ENCODE data around the gene PKD1.

Gene PKD1

DNA sequence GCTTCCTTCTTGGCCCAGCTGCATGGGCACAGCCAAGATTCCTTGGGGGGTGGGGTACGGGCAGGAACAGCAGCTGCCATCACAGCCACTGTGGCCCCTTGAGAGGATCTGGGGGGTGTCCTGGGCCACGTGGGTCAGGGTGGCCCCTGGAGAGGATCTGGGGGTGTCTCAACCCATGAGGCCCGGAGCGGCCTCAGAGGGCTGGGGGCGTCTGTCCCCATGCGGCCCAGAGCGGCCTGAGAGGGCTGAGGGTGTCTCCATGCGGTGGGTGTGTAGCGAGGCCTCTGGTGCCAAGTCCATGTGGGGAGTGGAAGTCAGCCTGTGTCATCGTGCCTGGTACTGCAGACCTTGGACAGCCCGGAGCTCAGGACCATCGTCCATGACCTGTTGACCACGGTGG is 74.2 kb downstream of the PKD1 start:
- H3K4me3 ChIP-seq (replicated peaks; ENCODE audit: low read depth, low read length), result no peak overlapping the region
- TF ChIP-seq, protein P1, sequence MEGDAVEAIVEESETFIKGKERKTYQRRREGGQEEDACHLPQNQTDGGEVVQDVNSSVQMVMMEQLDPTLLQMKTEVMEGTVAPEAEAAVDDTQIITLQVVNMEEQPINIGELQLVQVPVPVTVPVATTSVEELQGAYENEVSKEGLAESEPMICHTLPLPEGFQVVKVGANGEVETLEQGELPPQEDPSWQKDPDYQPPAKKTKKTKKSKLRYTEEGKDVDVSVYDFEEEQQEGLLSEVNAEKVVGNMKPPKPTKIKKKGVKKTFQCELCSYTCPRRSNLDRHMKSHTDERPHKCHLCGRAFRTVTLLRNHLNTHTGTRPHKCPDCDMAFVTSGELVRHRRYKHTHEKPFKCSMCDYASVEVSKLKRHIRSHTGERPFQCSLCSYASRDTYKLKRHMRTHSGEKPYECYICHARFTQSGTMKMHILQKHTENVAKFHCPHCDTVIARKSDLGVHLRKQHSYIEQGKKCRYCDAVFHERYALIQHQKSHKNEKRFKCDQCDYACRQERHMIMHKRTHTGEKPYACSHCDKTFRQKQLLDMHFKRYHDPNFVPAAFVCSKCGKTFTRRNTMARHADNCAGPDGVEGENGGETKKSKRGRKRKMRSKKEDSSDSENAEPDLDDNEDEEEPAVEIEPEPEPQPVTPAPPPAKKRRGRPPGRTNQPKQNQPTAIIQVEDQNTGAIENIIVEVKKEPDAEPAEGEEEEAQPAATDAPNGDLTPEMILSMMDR (IDR thresholded peaks at IDR 0.05; ENCODE audit: low read depth, low read length, missing control alignments), result no peak
- DNase-seq (ENCODE audit: extremely low read depth, low read depth), result no peak

DNA sequence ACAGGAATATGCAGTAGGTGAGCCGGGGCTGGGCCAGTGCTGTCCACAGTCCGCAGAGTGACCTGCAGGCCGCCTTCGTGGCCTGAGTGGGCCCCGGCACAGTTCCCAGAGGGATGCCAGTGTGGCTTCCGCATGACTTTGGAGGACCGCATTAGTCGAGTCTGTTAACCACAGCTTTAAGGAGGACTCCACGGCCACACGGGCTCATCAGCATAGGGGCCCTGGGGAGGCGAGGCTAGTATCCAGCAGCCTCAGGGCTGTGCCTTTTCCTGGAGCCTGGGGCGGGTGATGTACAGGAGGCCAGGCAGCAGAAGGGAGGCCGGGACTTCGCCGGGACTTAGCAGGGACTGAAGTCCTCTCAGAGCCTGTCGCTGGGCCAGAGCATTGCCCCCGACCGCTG is 74.7 kb downstream of the PKD1 start:
- TF ChIP-seq, protein P1 (IDR thresholded peaks at IDR 0.05; ENCODE audit: low read depth, low read length, missing control alignments), result no peak
- no peak overlapping the region for H3K4me3 ChIP-seq (replicated peaks; ENCODE audit: low read depth, low read length)
- no peak for DNase-seq (ENCODE audit: extremely low read depth, low read depth)

DNA sequence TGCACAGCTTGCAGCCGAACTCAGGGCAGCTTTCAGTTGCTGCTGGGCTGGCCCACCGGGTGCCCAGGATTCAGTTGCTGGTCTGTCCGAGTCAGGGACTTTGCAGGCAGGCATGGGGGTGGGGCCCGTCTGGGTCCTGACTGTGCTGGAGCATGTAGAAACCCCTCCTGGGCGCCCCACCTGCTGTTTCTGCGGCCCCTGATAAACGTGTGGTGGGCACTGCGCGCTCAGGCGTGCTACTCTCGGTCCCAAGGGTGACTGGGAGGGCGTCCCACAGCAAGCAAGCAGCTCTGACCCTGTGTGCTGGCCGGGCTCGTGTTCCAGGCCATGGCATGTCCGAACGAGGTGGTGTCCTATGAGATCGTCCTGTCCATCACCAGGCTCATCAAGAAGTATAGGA is 75.4 kb downstream of the PKD1 start:
- no peak overlapping the region for H3K4me3 ChIP-seq (replicated peaks; ENCODE audit: low read depth, low read length)
- DNase-seq (ENCODE audit: extremely low read depth, low read depth), result no peak
- TF ChIP-seq, protein P1 (IDR thresholded peaks at IDR 0.05; ENCODE audit: low read depth, low read length, missing control alignments), result no peak

DNA sequence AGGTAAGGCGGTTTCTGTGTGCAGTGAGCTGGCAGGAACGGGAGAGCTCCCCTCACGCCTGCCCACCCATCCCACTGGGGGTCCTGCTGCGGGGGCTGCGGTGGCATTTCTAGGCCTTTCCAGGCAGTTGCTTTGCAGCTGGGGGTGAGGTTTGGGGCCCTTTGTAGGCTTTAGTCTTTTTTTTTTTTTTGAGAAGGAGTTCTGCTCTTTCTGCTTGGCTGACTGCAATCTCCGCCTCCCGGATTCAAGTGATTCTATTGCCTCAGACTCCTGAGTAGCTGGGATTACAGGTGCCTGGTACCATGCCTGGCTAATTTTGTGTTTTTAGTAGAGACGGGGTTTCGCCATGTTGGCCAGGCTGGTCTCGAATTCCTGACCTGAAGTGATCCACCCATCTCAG is 76.8 kb downstream of the PKD1 start:
- TF ChIP-seq, protein P1 (IDR thresholded peaks at IDR 0.05; ENCODE audit: low read depth, low read length, missing control alignments), result no peak
- no peak overlapping the region for H3K4me3 ChIP-seq (replicated peaks; ENCODE audit: low read depth, low read length)

DNA sequence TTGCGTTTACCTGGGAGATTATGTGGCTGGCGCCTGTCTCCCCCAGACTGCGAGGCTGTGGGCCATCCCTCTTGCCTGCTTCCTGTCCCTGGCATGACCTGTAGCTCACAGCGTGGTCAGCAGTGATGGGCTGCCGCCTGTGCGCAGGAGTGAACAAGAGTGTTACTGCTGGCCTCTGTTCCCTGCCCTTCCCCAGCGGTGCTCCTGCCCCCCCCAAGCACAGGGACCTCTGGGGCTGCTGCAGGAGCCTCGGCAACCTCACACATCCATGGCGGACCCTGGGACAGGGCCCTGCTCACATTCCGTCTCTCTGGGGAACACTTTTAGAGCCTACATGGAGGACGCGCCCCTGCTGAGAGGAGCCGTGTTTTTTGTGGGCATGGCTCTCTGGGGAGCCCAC is 77.3 kb downstream of the PKD1 start:
- DNase-seq (ENCODE audit: extremely low read depth, low read depth), result no peak
- TF ChIP-seq, protein P1 (IDR thresholded peaks at IDR 0.05; ENCODE audit: low read depth, low read length, missing control alignments), result no peak
- H3K4me3 ChIP-seq (replicated peaks; ENCODE audit: low read depth, low read length), result no peak overlapping the region

More for the DNA sequence above, 76.8 kb downstream of the PKD1 start:
- no peak for DNase-seq (ENCODE audit: extremely low read depth, low read depth)

DNA sequence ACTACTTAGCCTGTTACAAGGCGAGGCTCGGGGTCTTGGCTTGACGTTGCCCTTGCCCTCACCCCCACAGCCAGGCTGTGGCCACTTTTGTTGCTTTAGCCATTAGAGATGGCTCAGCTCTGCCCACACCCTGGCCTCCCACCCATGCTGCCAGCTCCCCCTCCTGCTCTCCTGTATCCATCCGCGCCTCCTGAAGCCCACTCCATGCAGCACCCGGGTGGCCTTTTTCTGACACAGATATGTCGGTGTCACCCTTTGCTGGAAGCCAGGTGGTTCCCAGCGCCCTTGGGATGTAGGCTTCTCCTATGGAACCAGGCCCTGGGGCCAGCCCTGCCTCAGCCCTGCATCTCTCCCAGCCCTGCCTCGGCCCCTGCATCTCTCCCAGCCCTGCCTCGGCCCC is 78.3 kb downstream of the PKD1 start:
- TF ChIP-seq, protein P1 (IDR thresholded peaks at IDR 0.05; ENCODE audit: low read depth, low read length, missing control alignments), result no peak
- no peak for DNase-seq (ENCODE audit: extremely low read depth, low read depth)
- no peak overlapping the region for H3K4me3 ChIP-seq (replicated peaks; ENCODE audit: low read depth, low read length)

DNA sequence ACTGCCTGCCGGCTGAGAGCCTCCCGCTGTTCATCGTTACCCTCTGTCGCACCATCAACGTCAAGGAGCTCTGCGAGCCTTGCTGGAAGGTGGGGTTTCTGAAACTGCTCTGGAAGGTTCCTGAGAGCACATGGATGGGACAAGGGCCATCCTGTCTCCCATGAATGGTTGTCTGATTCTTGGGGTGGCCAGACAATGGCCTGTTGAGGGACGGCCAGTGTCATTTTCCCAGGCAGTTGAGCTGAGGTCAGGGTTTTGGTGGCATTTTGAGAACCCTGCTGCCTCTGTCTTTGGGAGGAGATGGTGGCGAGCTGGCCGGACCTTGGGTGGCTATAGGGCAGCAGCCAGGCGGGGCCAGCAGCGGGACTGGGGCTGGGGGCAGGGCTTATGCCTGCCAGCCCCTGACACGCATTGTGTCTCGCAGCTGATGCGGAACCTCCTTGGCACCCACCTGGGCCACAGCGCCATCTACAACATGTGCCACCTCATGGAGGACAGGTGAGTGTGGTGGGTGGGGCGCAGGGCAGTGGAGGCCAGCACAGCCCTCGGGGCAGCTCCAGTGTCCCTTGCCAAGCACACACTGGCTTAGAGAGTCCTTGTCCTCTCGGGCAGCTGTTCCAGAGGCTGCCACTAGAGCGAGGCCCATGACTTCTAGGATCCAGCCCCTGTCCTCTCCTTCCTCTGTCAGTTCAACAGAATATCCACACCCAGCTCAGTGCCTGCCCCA is 78.9 kb downstream of the PKD1 start:
- no peak for DNase-seq (ENCODE audit: extremely low read depth, low read depth)
- TF ChIP-seq, protein P1 (IDR thresholded peaks at IDR 0.05; ENCODE audit: low read depth, low read length, missing control alignments), result peak; percentile 15
- H3K4me3 ChIP-seq (replicated peaks; ENCODE audit: low read depth, low read length), result no peak overlapping the region
